Measurements from ENCODE around the gene PIGL.

PIGL gene

DNA sequence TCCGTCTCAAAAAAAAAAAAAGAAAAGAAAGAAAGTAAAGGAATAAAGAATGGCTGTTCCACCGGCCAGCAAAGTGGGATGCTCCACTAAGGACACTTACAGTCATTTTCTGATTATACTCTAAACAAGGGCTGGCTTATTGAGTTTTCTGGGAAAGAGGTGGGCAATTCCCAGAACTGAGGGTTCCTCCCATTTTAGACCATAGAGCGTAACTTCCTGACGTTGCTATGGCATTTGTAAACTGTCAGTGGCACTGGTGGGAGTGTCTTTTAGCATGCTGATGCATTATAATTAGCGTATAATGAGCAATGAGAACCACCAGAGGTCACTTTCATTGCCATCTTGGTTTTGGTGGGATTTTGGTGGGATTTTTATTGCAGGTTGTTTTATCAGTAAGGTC, 58.0 kb downstream of the PIGL start:
- Histone ChIP-seq H3K4me3 (ENCODE audit: low read length) (no peak overlapping the region), H3K9ac (ENCODE audit: low read length) (no peak overlapping the region), H3K27me3 (replicated peaks; ENCODE audit: control insufficient read depth, insufficient read depth, low read length) (no peaks in the 10 kb centered on the region), H3K36me3 (ENCODE audit: control insufficient read depth, insufficient read depth, low read length, severe bottlenecking) (peaks cover 4% of the 10 kb centered on the region), H3K9me3 (ENCODE audit: control insufficient read depth, low read length) (peaks cover 8% of the 10 kb centered on the region), H3K4me1 (ENCODE audit: control insufficient read depth, insufficient read depth, low read length) (peaks cover 5% of the 10 kb centered on the region)
- DNase-seq (ENCODE audit: low read depth): no peak

DNA sequence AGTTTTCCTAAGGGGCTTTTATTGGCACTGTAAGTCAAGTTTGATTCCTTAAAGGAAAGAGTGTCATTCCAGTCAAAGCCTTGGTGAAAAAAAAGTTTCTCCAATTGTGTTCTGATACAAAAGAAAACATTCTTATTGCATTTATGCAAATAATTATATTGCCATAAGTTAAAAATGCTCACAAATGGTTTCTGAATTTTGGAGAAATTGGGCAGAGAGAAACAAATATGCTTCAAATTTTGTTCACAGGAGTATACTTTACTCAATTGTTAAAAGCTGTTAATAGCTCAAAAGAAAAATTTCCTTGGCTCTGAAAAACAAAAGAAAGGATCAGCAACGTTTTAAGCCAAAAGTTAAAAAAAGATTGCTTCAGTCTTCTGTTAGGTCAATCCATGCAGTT, 60.2 kb downstream of the PIGL start:
- no peak for DNase-seq (ENCODE audit: low read depth)
- H3K4me3 ChIP-seq (ENCODE audit: low read length): no peak overlapping the region
- H3K4me1 ChIP-seq (ENCODE audit: control insufficient read depth, insufficient read depth, low read length): peaks cover 9% of the 10 kb centered on the region
- H3K27me3 ChIP-seq (replicated peaks; ENCODE audit: control insufficient read depth, insufficient read depth, low read length): no peaks in the 10 kb centered on the region
- H3K36me3 ChIP-seq (ENCODE audit: control insufficient read depth, insufficient read depth, low read length, severe bottlenecking): peaks cover 4% of the 10 kb centered on the region
- no peak overlapping the region for H3K9ac ChIP-seq (ENCODE audit: low read length)
- H3K9me3 ChIP-seq (ENCODE audit: control insufficient read depth, low read length): peaks cover 8% of the 10 kb centered on the region

DNA sequence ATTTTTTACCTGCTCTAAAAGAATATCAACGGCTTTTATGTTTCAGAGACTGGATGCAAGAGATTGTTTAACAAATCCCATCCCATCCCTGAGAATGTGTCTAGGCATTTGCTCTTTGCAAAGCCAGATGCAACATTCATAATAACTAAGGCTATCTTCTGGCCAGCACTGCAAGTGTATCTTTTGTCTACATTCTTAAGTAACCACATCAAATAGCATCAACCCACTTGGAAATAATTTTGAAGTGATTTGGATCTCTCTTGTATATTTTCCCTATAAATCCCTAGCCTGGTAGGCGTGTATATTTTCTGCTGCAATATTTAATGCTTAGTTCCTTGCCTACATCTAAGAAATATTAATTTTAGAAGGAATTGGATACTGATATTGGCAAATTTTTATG, 64.3 kb downstream of the PIGL start:
- Histone ChIP-seq H3K27me3 (replicated peaks; ENCODE audit: control insufficient read depth, insufficient read depth, low read length) (no peaks in the 10 kb centered on the region), H3K36me3 (ENCODE audit: control insufficient read depth, insufficient read depth, low read length, severe bottlenecking) (peaks cover 4% of the 10 kb centered on the region), H3K4me1 (ENCODE audit: control insufficient read depth, insufficient read depth, low read length) (peaks cover 28% of the 10 kb centered on the region), H3K9me3 (ENCODE audit: control insufficient read depth, low read length) (peaks cover 8% of the 10 kb centered on the region), H3K9ac (ENCODE audit: low read length) (no peak overlapping the region), H3K4me3 (ENCODE audit: low read length) (no peak overlapping the region)
- DNase-seq (ENCODE audit: low read depth): peak; percentile 71

DNA sequence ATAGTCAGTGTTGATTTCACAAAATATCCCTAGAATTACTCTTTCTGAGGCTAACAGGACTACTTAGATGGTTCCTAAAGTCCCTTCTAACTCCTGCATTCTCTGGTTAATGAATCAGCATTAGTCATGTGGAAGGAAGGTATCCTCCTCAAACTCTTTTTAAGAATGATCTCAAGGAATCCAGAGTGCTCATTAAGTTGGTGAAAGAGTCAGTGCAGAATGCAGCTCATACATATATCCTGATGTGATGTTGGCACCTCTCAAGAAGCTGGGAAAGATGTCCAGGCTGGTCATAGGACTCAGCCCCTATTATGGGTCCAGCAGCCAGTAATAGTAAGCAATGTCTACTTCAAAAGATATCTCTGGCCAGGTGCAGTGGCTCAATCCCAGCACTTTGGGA, 65.5 kb downstream of the PIGL start:
- H3K27me3 ChIP-seq (replicated peaks; ENCODE audit: control insufficient read depth, insufficient read depth, low read length): no peaks in the 10 kb centered on the region
- H3K4me1 ChIP-seq (ENCODE audit: control insufficient read depth, insufficient read depth, low read length): peaks cover 38% of the 10 kb centered on the region
- peaks cover 4% of the 10 kb centered on the region for H3K36me3 ChIP-seq (ENCODE audit: control insufficient read depth, insufficient read depth, low read length, severe bottlenecking)
- no peak overlapping the region for H3K9ac ChIP-seq (ENCODE audit: low read length)
- H3K9me3 ChIP-seq (ENCODE audit: control insufficient read depth, low read length): peaks cover 2% of the 10 kb centered on the region
- DNase-seq (ENCODE audit: low read depth): peak; percentile 70
- no peak overlapping the region for H3K4me3 ChIP-seq (ENCODE audit: low read length)

DNA sequence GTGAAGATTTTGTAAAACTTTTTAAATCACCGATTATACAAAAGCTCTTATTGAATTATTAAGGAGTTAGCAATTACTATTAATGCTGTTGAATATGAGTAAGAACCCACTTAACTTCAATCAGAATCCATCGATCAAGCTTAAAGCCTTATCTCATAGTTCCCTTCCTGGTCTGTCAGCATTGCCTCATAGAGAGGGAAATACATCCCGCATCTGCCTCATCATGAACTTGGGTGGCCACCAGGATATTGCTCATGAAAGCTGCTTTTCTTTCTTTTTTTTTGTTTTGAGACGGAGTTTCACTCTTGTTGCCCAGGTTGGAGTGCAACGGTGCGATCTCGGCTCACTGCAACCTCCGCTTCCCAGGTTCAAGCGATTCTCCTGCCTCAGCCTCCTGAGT, 66.7 kb downstream of the PIGL start:
- Histone ChIP-seq H3K9ac (ENCODE audit: low read length) (no peak overlapping the region), H3K4me3 (ENCODE audit: low read length) (no peak overlapping the region), H3K4me1 (ENCODE audit: control insufficient read depth, insufficient read depth, low read length) (peaks cover 46% of the 10 kb centered on the region), H3K9me3 (ENCODE audit: control insufficient read depth, low read length) (peaks cover 2% of the 10 kb centered on the region), H3K27me3 (replicated peaks; ENCODE audit: control insufficient read depth, insufficient read depth, low read length) (no peaks in the 10 kb centered on the region), H3K36me3 (ENCODE audit: control insufficient read depth, insufficient read depth, low read length, severe bottlenecking) (peaks cover 4% of the 10 kb centered on the region)
- no peak for DNase-seq (ENCODE audit: low read depth)

DNA sequence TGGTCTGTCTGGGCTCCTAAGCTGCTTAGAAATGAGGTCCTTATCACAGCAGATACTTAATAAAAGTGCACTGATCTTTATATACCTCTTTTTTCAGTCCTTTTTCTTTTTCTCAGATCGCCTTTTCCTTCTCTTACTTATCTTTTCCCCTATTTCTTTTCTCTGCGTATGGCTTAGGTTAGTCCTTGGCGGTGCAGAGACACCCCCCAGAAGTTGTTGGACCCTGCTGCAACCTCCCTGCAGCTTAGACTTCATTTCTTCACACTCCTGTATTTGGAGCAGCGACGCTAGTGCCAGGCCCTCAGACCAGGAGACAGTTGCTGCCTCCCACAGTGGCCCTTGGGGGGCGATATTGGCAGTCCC, 68.6 kb downstream of the PIGL start:
- Histone ChIP-seq H3K4me1 (ENCODE audit: control insufficient read depth, insufficient read depth, low read length) (peaks cover 46% of the 10 kb centered on the region), H3K27me3 (replicated peaks; ENCODE audit: control insufficient read depth, insufficient read depth, low read length) (no peaks in the 10 kb centered on the region)
- no peak for DNase-seq (ENCODE audit: low read depth)

DNA sequence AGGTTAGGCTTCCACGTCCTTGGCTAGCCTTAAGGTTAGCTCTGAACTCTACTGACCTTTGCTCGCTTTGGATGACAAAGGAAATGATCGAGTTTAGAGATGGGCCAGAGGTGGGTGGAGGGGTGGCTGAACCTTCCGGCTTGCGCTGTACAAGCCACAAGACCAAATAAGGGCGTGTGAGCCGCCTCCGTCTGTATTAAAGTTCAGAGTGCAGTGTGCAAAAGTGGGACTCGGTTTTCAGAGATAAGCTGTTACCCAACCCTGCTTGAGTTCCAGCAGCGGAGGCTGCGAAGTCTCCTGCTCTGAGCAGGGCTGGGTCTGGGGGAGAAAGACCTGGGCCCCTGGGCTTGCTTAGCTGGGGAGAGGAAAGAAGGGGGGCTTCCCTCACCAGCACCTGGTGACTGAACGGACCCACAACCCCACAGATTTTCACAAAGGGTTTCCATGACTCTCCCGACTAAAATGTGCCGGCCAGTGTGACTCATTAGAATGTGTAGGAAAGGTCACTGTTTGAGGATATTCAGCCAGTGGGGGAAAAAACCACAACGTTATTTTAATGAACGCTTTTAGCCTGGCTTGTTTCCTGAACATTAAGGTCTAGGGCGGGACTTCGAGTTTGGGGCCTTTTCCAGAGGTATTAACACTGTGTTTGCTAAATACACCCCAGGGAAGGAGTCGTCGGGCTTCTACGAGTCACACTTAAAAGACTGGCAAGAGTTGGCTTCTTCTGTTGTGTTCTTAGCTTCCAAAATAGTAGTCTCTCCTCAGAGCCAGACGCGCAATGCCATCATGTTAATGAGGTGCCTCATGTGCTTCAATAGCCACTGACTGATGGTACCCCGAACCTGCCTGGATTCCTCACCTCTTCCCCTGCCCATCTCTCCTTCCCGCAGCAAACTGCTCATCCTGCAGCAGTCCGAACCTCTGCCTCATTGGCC, 69.3 kb downstream of the PIGL start:
- no peaks in the 10 kb centered on the region for H3K9me3 ChIP-seq (ENCODE audit: control insufficient read depth, low read length)
- H3K27me3 ChIP-seq (replicated peaks; ENCODE audit: control insufficient read depth, insufficient read depth, low read length): no peaks in the 10 kb centered on the region
- H3K36me3 ChIP-seq (ENCODE audit: control insufficient read depth, insufficient read depth, low read length, severe bottlenecking): no peaks in the 10 kb centered on the region
- H3K4me1 ChIP-seq (ENCODE audit: control insufficient read depth, insufficient read depth, low read length): peaks cover 46% of the 10 kb centered on the region
- peak overlapping the region; percentile 94 for H3K9ac ChIP-seq (ENCODE audit: low read length)
- H3K4me3 ChIP-seq (ENCODE audit: low read length): peak overlapping the region; percentile 72
- peak; percentile 93 for DNase-seq (ENCODE audit: low read depth)

More for the DNA sequence above, 68.6 kb downstream of the PIGL start:
- Histone ChIP-seq H3K9ac (ENCODE audit: low read length) (peak overlapping the region; percentile 94), H3K4me3 (ENCODE audit: low read length) (peak overlapping the region; percentile 60), H3K9me3 (ENCODE audit: control insufficient read depth, low read length) (no peaks in the 10 kb centered on the region), H3K36me3 (ENCODE audit: control insufficient read depth, insufficient read depth, low read length, severe bottlenecking) (no peaks in the 10 kb centered on the region)

DNA sequence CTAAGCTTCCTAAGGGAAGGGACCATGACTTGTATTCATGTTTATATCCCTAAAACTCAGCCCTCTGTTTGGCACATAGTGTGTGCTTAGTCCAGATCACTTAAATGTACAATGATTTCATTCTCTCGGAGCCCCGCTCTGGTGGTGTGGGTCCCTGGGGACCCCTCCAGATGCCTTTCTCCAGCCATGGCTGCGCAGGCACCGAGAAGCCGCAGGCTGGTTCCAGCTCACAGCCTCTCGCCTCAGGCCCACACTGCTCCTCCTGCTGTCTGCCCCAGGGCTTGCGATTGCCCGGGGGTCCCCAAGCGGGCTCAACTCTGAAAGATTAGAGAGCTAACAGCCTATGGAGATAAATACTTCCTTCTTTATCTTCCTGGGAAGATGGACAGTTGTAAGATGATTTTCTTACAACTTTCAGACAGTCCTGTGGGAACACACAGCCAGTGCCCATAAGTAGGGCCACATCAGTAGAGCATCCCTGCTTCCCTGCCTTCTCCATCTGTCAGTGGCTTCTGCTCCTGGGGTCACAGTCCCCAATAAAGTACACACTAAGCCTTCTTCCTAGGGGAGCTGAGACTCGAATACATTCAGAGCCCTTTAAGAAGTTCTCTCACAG, 70.0 kb downstream of the PIGL start:
- H3K4me3 ChIP-seq (ENCODE audit: low read length): peak overlapping the region; percentile 72
- no peaks in the 10 kb centered on the region for H3K36me3 ChIP-seq (ENCODE audit: control insufficient read depth, insufficient read depth, low read length, severe bottlenecking)
- H3K27me3 ChIP-seq (replicated peaks; ENCODE audit: control insufficient read depth, insufficient read depth, low read length): no peaks in the 10 kb centered on the region
- peaks cover 42% of the 10 kb centered on the region for H3K4me1 ChIP-seq (ENCODE audit: control insufficient read depth, insufficient read depth, low read length)
- H3K9me3 ChIP-seq (ENCODE audit: control insufficient read depth, low read length): no peaks in the 10 kb centered on the region
- H3K9ac ChIP-seq (ENCODE audit: low read length): peak overlapping the region; percentile 94
- peak; percentile 56 for DNase-seq (ENCODE audit: low read depth)

DNA sequence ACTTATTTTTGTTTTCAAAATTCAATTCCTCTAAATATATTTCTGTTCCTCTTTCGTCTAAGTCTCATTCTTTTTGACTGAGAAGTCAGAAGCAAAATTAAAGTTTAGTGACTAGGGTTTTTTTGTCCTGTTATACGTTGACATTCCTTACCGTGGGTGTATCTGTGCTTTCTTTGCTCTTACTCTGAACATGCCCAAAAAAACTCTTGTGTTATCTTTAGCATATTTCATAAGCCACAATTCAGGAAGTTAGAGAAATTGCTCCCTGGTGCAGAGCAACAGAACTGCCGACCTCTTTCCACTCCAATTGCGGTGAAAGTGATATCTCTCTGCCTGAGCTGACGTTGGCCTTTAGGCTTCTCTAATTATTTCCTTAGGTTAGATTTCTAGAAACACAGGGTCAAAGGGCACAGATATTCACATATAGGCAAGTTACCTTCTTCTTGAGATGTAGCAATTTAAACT, 70.6 kb downstream of the PIGL start:
- peak overlapping the region; percentile 72 for H3K4me3 ChIP-seq (ENCODE audit: low read length)
- H3K4me1 ChIP-seq (ENCODE audit: control insufficient read depth, insufficient read depth, low read length): peaks cover 37% of the 10 kb centered on the region
- H3K36me3 ChIP-seq (ENCODE audit: control insufficient read depth, insufficient read depth, low read length, severe bottlenecking): no peaks in the 10 kb centered on the region
- no peaks in the 10 kb centered on the region for H3K27me3 ChIP-seq (replicated peaks; ENCODE audit: control insufficient read depth, insufficient read depth, low read length)
- no peaks in the 10 kb centered on the region for H3K9me3 ChIP-seq (ENCODE audit: control insufficient read depth, low read length)
- DNase-seq (ENCODE audit: low read depth): peak; percentile 87
- H3K9ac ChIP-seq (ENCODE audit: low read length): peak overlapping the region; percentile 94

DNA sequence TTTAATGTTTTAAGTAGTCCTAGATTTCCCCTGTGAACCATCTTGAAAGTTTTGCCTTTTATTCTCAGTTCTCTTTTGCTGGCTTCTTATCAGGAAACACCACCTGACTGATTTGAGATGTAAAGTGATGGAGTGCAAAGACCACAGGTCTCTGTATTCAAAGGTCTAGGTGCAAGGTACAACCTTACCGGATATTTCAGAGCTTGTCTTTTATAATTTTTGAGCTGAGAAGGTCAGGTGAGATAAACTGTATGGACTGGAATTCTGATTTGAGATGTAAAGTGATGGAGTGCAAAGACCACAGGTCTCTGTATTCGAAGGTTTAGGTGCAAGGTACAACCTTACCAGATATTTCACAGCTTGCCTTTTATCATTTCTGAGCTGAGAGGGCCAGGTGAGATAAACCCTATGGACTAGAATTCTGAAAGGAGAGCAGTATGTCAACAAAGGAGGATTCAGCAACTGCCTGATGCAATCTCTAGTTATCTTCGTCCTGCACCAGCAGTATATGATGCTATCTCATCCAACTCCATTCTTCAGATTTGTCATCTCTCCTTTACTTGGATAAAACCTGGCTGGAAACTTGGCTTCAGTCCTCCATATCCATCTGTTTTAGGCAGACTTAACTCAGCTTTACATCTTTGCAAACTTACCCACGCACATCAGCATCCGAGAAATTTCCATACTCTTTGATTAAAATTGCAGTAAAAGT, 72.0 kb downstream of the PIGL start:
- no peaks in the 10 kb centered on the region for H3K9me3 ChIP-seq (ENCODE audit: control insufficient read depth, low read length)
- H3K4me3 ChIP-seq (ENCODE audit: low read length): no peak overlapping the region
- peak; percentile 22 for DNase-seq (ENCODE audit: low read depth)

DNA sequence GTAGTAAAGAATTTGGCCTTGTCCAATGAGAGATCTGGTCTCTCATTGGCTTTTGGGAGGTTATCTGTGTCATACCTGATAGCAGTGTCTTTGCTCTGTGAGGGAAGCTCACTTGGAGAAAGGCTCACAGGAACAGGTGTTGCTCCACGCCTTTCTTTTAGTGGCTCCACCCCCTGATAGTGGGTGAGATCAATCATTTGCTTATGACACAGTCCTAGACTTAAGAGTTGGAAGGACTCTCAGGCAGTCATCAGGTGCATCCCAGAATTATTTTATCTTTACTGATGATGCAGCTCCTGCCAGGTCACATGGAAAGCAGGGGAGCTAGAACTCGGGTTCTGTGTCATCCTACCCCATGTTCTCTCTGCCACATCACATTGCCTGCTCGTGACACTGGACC, 76.9 kb downstream of the PIGL start:
- Histone ChIP-seq H3K4me3 (ENCODE audit: low read length) (no peak overlapping the region), H3K9me3 (ENCODE audit: control insufficient read depth, low read length) (no peaks in the 10 kb centered on the region), H3K9ac (ENCODE audit: low read length) (no peak overlapping the region), H3K27me3 (replicated peaks; ENCODE audit: control insufficient read depth, insufficient read depth, low read length) (no peaks in the 10 kb centered on the region), H3K4me1 (ENCODE audit: control insufficient read depth, insufficient read depth, low read length) (no peaks in the 10 kb centered on the region), H3K36me3 (ENCODE audit: control insufficient read depth, insufficient read depth, low read length, severe bottlenecking) (no peaks in the 10 kb centered on the region)
- no peak for DNase-seq (ENCODE audit: low read depth)

More for the DNA sequence above, 72.0 kb downstream of the PIGL start:
- Histone ChIP-seq H3K36me3 (ENCODE audit: control insufficient read depth, insufficient read depth, low read length, severe bottlenecking) (no peaks in the 10 kb centered on the region), H3K27me3 (replicated peaks; ENCODE audit: control insufficient read depth, insufficient read depth, low read length) (no peaks in the 10 kb centered on the region), H3K4me1 (ENCODE audit: control insufficient read depth, insufficient read depth, low read length) (peaks cover 35% of the 10 kb centered on the region), H3K9ac (ENCODE audit: low read length) (no peak overlapping the region)
